NCI-H510A treated with DMSO at 0.1 percent for 48 hours (cell line): ENCODE measurements around the gene IGSF8.
"Not testable (repeated sequence)": the region's sequence is repeated elsewhere in the genome, so short reads cannot be mapped to it uniquely, and the experiment has no call there.

Source experiments
- DNase-seq: peaks from one replicate; lab custom pipeline; 2025; lab: John Stamatoyannopoulos, UW

Gene IGSF8

DNA sequence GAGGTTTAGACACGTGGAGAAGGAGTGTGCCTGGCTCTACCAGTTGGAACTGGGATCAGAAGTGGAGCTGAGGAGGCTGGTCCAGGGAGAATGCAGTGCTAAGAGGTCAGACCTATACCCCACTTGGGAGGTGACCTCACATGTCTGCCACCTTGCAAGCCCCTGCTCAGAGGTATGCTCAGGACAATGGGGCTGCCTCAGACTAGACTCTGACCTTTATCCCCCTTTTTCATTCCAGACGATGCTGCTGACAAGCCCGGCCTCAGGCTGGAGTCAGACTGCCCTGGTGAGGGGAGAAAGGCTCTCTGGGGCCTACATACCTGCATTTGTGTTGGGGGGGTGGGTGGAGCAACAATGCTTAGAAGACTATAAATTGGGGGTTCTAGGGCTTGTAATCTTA, 33.7 kb downstream of the IGSF8 start:
- DNase-seq = no peak

DNA sequence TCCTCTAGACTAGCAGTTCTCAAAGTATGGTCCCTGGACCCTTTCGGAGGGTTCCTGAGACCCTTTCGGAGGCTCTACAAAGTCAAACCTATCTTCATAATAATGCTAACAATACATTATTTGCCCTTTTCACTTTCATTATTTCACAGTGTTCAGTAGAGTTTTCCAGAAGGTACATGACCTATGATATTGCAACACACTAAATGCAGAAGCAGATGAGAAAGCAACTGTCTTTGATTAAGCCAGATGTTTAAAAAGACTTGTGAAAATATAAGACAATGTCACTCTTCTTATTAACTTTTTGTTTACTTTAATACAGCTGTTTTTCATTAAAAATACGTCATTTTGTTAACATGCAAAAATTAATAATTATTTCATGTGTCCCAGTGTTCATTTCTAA, 34.3 kb downstream of the IGSF8 start:
- DNase-seq = no peak

DNA sequence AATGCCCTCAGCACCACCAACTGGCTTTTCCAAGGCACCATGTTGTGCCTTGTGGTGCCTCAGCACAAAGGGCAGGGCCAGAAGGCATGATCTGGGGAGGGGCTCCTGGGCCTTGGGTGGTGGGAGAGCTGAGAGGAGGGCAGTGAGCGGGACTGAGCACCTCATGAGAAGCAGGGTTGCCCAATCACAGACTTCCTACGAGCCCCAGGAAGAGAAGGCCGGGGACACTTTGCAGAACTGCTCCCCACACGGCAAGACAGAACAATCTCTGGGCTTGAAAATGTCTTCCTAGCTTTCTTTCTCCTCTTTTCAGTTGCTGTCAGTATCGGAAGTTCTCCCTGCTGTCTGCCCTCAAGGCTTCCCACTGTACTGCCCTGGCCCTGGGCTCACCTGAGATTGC, 35.2 kb downstream of the IGSF8 start:
- no peak for DNase-seq

DNA sequence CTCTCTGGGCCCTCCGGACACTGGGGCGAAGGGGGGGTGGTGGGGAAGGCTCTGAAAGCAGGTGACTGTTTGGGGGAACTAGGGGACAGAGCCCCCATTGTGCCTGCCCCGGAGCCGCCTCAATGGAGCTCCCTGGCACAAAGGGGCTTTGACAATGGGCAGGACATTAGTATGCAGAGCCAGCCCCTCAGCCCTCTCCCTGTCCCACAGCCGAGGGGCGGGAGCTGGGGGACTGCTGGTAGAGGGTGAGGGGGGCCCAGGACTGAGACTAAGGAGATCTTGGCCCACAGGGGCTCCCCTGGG, 36.2 kb downstream of the IGSF8 start:
- DNase-seq = no peak

DNA sequence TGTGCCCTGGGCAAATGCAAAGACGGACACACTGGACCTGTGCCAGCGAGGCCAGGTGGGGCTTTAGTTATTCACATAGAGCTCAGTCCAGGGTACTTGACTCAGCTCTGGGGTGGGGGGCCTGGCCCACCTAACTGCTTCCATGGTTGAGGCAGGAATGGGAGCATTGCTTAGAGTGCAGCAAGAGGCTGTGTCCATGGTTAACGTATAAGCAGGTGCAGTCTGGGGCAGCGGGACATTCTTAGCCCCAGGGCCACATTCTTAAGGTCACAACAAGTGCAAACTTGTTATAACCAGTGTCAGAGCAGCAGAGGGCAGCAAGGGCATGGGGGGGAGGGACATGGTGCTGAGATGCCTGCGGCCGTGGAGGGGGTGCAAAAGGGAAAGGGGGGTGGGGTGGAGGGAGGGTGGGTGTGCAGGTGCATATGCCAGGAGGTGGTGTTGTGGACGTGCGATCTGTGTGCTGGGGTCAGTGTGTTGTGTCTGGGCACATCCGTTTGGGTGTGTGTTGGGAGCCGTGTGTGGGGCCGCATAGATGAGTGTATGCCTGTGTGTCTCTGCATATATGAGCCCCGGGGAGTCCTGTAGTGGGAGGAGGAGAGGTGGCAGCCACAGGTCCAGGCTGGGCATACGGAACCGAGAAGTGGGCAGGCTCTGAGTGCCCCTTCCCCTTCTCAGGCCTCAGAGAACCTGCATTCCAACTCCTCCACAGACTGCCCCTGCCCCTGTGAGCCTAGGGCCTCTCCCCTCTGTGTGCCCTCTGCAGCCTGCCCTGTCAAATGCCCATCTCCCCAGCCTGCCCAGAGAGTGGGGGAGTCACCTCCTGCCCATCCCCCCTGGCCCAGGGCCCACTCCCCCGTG, 36.8 kb downstream of the IGSF8 start:
- DNase-seq = no peak

DNA sequence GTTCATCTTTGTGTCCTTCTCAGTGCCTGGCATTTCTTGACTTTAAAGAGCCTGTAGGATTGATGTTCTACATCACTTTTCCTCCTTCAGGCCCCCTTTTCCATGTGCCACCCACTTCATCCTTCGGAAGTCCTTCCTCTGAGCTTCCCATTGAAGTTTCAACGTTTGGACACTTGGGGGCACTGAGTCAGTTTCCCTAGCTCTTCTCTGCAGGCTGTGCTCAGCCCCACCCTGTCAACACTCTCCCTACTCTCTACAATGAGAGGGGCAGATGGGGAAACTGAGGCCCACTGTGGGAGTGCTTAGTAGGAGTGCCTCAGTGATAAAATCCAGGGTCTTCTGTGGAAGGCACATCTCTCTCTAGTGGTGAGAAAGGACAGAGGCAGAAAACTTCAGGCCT, 40.3 kb downstream of the IGSF8 start:
- no peak for DNase-seq

DNA sequence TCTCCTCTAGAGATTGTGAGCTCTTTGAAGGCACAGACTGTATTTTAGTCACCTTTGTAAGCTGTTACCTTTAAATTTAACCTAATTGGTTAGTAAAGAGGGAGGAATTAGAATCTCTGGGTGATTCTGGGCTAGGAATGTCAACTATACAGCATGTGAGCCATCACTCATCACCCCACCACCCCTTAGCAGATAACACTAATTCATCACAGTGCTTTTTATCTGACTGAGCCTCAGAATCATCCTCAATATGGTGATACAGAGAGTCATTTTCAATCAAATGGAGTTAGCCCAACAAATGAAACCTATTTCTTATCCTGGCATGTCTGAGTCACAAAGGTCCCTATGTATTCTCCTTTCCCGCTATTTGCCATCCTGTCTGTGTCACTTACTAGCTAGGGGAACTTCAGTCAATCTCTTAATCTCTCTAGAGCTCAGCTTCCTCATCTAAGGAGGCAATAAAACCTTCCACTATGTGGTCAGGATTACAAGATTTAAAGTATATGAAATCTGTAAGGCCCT, 41.7 kb downstream of the IGSF8 start:
- no peak for DNase-seq

DNA sequence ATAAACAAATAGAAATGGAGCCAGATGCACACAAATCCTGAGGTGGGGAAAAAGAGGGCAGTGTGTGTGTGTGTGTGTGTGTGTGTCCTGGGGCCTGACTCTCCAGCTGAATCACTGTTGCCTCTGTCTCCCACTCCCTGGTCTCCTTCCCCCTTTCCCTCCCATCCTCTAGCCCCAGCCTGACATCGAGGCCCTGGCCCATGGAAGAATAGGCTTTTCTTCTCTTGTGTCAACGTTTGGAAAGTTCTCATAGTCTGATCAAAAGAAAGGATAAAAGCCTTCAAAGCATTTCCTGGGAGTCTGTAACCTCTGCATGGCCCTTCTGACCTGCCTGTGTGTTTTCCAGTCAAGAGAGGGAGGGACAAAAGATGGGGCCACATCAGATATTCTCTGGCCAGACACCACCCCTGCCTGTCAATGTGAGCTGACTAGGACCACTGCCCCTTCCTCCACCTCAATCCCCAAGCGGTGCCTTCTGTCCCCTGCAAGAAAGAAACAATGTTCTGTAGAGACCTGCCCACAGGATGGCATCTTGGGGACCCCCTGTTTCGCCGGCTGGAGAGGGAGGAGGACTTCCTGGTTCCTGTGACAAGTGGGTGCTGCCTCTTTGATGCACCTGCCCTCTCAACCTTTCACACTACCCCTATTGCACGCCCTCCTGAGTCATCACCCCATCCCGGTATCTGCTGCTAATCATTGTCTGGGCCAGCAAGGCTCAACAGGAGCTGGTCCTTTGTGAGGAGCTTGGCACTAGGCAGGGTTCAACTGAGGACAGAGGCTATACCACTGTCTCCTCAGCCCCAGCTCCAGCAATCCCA, 44.7 kb downstream of the IGSF8 start:
- DNase-seq = no peak

DNA sequence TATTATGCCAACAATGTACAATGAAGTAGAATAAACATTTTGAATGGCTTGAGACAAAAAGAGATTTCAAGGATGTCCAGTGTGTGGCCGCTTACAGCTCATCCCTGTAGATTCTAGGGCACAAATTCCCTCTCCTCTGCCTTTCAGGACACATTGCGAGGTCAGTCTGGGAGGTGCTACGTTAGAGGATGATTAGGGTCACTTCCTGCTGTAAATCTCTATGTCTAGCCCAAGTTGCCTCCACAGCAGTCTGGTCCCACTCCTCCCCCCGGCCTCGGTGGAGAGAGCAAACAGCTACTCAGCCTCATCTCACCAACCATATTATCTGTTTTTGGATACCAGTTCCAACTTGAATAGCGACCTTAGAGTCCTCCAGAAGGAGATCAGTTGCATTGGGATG, 45.5 kb downstream of the IGSF8 start:
- no peak for DNase-seq

DNA sequence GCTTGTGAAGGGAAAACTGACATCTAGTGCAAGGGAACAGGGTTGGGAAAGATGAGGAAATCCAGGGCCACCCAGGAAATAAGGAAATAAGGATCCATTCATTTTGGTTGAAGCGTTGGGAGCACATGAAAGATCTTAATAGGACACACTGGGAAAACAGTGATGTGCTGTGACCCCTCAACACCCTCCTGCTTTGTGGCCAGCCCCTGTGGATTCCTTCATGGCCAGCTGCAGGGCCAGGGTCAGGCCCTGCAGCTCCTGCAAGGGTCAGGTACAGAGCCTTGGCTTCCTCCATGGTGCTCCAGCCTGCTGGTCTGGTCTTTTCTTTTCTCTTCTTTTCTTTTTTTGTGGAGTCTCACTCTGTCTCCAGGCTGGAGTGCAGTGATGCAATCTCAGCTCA, 47.8 kb downstream of the IGSF8 start:
- no peak for DNase-seq

DNA sequence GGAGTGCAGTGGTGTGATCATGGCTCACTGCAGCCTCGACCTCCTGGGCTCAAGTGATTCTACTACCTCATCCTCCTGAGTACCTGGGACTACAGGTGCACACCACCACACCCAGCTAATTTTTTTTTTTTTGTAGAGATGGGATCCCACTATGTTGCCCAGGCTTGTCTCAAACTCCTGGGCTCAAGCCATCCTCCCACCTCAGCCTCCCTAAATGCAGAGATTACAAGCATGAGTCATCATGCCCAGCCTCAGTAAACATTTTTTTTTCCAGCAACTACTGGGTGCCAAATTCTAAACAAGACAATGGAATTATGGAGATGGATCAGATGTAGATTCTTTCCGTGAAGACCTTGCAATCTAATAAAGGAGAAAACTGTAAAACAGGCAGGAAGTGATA, 48.2 kb downstream of the IGSF8 start:
- not testable (repeated sequence) for DNase-seq

DNA sequence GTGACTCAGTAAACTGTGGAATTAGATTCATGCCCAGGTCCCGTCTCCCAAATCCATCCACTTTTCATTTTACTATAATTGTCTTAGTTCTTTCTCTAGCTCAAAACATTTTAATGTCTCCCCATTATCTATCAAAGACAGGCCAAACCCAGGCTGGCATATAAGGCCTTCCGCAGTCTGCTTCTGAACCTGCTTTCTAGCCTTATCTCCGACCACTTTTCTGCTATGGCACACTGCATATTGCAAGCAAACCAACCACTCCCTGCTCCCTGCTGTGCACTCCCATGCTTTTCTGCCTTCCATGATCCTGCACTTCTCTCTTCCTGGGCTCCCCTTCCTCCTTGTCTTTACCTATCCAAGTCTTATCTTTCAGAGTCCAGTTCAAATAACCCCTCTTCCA, 49.3 kb downstream of the IGSF8 start:
- no peak for DNase-seq

DNA sequence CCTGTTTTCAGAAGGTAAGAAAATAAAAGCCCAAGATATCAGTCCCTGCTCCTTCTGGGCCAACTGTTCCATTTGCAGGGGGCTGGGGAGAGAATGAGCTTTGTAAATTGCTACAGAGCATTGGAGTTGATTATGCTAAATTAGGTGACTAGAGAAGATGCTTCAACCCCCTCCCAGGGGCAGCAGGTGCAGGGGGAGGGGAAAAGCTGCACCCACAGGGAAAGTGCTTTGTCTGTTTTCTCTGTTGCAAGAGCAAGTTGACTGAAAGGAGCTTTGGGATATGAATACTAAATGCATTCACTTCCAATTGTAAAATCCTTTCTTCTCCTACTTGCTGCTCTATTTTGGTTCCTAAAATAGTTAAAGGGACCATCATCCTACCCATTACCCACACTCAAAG, 50.1 kb downstream of the IGSF8 start:
- no peak for DNase-seq

DNA sequence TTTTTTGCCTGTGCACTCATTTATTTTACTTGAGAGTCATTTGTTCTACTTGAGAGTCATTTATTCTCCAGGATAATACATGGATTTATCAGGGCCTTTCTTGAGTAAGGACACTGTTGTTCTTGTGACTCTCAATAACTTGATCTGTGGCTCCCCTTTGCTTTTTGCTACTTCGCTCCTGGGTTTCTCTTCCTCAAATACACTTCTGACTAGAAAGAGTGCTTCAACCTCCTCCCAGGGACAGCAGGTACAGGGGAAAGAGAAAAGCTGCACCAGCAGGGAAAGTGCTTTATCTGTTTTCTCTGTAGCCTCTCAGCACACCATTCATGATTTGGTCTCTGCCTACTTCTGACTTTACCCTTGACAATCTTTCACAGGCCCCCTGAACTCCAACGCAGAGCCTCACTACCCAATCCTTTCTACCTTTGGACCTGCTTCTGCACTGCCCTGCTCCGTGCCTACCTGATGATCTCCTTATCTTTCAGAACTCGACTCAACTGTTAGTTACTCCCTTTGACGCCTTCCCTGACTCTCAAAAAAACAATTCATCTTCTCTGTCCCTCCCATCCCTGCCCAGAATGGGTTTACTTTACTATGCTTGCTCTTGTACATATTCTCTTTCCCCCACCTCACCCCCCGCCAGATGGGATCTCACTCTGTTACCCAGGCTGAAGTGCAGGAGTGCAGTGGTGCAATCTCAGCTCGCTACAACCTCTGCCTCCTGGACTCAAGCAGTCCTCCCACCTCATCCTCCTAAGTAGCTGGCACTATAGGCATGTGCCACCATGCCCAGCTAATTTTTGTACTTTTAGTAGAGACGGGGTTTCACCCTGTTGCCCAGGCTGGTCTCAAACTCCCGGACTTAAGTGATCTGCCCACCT, 51.1 kb downstream of the IGSF8 start:
- no peak for DNase-seq

DNA sequence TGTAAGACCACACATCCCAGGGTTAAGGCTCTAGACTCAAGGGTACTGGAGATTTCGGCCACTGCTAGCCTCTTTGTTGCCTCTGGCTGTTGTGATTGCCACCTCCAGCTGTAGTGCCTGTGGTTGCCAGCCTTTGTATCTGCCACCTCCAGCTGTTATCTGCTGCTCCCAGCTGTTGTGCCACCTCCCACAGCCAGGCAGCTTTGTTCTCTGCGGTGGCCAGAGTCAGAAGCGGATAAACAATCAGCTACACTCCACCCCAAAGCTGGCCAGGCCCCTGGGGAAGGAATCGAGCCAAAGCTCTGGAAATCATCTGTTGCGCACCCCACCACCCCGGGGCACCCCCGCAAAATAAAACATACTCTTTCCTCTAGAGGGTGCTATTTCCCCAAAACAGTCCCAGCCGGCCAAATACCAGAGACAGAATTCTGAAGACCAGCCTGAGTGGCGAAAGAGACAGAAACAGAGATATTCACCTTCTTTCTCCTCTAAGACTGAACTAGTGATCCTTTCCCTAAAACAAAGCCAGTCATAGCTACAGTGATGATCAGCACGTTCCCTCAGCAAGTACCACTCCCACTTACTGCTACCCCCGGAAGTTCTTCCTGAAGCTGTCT, 51.8 kb downstream of the IGSF8 start:
- DNase-seq = no peak

DNA sequence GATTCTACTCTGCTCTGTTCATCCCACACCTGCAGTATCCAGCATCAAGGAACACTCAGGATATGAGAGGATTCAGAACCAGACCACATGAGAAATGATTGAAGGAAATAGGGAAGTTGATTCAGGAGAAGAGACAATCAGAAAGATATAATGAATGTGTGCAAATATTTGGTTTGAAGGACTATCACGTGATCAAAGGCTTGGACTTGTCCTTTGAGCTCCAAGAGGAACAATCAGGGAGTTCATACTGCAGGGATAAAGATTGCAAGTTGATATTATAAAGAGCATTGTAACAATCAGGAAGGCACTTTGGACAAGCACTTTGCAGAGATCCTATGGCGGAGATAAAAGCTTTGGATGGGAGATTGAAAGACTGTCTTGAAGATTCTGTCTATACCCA, 52.8 kb downstream of the IGSF8 start:
- peak; percentile 6 for DNase-seq

DNA sequence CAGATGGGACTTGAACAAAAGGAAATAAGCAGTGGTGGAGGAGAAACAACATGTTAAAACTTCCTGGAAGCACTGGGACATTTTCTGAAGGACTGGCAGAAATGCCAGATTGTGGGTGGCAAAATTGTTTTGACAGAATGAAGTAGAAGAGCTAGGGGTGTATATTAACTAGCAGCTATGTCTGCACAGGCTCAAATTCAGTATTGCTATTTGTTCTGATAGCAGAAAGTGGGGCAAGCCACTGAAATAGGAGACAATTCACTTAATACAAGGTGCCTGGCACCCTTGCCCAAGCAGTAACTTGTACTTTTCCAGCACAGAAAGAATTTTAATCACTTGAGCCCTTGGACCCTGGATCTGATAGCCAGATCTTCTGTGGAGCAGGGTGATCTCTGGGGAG, 54.9 kb downstream of the IGSF8 start:
- DNase-seq = no peak
